GM19455 (cell line): ENCODE data around the gene IFIT2.

Experiments used
- ATAC-seq: cut with Tn5 transposase; IDR thresholded peaks from one replicate; pipeline ENCODE4 v1.9.1; 2021; ENCODE audit not compliant: unreplicated experiment

Gene IFIT2

DNA sequence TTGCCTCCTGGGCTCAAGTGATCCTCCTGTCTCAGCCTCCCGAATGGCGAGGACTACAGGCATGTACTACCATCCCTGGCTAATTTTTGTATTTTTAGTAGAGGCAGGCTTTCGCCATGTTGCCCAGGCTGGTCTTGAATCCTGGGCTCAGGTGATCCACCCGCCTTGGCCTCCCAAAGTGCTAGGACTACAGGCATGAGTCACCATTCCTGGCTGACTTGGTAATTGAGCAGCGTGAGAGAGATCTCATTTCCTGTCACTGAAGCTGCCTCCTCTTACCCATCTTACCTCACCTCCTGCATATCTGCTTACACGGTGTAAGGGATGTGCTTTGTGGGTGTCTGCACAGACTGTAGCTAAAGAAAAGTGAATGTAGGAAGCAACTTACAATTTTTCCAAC is 35.6 kb downstream of the IFIT2 start:
- ATAC-seq = no peak

GRCh38 chr10:89338713-89339112 is 36.9 kb downstream of the IFIT2 start:
- ATAC-seq = no peak

DNA sequence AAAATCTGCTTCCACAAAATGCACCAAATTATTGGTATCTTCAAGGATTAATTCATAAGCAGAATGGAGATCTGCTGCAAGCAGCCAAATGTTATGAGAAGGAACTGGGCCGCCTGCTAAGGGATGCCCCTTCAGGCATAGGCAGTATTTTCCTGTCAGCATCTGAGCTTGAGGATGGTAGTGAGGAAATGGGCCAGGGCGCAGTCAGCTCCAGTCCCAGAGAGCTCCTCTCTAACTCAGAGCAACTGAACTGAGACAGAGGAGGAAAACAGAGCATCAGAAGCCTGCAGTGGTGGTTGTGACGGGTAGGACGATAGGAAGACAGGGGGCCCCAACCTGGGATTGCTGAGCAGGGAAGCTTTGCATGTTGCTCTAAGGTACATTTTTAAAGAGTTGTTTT is 38.0 kb downstream of the IFIT2 start:
- ATAC-seq = no peak

GRCh38 chr10:89341649-89342048 is 39.8 kb downstream of the IFIT2 start:
- ATAC-seq = no peak

DNA sequence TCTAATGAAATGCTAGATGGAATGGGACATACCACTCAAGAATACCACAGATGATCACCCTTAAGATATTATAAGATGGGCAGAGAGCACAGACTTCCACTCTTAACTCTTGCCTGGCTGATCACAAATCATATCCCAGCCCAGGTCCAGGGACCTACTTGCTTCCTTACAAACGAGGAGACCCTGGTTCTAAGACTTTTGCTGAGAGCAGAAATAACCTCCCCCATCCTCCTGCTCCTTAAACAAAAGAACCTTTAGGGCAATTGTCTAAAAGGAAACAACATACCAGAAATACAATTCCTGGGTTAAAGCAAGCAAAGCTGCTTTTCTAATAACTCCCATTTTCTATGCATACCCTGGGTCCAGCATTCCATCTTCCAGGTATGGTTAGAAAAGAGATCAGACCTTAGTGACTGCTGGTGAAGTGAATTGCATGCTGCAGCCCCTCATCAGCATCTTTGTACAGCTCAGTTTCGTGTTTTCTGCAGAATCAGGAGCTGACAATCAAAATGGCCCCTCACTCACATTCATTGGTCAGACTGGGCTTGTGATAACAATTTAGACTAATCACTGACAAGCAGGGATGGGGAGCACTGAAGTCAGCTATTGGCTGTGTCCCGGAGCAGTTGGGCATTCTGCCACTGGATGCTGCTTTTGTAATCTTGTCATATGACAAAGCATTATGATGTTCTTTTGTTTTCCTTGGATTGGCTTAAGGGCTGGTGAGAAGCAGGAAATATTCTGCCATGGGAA is 40.5 kb downstream of the IFIT2 start:
- ATAC-seq = no peak

GRCh38 chr10:89343089-89343767 is 41.4 kb downstream of the IFIT2 start:
- ATAC-seq = no peak

- ATAC-seq = no peak
These were observed 42.3 kb downstream of the IFIT2 start for GRCh38 chr10:89344156-89344555.

DNA sequence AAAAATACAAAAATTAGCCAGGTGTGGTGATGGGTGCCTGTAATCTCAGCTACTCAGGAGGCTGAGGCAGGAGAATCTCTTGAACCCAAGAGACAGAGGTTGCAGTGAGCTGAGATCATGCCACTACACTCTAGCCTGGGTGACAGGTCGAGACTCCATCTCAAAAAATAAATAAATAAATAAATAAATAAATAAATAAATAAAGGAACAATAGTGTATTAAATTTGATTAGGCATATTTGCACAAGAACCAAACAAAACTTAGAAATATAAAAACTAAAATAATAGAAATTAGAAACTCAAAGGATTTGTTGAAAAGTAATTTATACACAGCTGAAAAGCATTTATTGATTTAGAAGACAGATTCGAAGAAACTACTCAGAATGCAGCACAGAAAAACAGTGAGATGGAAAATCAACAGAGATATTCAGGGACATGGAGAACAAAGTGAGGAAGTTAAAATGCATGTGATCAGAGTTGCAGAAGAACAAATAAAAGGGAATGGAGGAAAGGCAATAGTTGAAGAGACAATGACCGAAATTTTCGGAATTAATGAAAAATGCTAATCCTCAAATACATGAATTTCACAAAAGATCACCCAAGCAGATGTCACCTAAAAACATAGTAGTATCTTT is 43.6 kb downstream of the IFIT2 start:
- no peak for ATAC-seq

DNA sequence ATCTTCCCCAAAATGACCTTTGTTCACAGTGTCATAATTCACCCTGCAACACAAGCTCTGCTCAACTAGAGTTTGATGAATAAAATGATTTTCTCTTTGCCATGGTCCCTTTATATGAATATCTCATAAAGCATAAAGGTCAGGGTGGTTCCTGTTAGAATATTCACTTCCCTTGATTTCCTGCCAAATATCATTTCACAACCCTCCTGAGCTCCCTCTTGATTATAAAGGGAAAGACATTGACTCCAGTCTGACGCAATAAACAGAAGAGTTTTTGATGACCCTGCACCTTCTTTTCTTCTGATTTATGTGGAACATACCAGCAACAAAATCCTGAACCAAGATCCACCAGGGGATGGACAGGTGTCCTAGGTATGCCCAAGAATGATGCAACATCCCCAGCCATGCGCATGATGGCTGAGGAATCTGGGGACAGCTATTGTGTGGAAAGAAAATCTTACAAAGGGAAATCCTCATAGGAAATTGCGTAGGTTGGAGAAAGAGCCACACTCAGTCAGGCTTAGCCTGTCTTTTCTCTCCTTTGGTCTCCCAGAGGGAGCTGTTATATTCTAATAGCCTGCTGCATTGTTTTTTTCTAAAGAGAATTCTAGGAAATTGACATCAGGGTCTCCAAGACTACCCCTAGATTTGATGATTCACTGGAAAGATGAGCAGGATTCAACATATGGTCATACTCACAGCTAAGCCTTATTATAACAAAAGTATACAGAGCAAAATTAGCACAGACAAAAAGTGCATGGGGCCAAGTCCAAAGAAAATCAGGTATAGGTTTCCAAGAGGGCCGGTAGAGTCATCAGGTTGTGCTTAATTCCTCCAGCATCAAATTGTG is 44.8 kb downstream of the IFIT2 start:
- no peak for ATAC-seq

- no peak for ATAC-seq
These were observed 46.0 kb downstream of the IFIT2 start for GRCh38 chr10:89347701-89348457.

- ATAC-seq = no peak
These were observed 46.6 kb downstream of the IFIT2 start for GRCh38 chr10:89348481-89348880.

DNA sequence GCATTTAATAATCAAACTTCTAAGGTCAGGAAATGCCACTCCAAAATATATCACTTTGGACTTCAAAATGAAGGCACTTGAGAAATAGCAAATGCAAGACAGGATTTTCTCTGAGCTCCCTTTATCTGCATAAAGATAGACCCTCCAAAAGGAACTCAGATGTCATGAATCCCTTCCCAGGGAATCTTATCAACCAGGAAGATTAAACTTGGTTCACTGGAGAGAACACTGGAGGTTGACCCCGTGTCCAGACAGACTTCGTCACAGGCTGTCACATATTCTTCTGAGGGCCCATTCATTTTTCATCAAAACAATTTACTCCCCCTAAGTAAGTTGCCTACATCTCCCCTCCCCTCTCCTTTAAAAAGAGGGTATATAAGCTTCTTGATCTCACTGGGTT is 47.1 kb downstream of the IFIT2 start:
- no peak for ATAC-seq

- peak; percentile 43 for ATAC-seq
These were observed 48.9 kb downstream of the IFIT2 start for GRCh38 chr10:89350631-89351315.

DNA sequence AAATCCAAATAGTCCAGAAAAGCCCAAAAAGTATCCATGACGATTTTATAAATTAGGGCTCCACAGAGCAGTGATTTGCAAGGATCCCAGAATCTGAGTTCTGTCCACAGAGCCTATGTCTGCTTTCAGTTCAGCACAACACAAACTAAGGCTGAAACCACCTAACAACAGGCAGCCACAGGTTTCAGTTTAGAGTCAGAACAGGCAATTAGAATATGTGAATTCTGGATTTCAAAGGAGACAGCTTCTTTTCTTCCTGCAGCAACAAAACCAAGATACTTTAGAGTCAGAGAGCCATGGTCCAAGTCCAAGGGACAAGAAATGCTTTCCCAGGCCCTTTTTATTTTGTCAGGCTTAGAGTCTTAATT is 49.5 kb downstream of the IFIT2 start:
- ATAC-seq = peak; percentile 91

- peak; percentile 39 for ATAC-seq
These were observed 50.1 kb downstream of the IFIT2 start for GRCh38 chr10:89351780-89352597.

- ATAC-seq = no peak
These were observed 51.0 kb downstream of the IFIT2 start for GRCh38 chr10:89352802-89353201.

- no peak for ATAC-seq
These were observed 53.6 kb downstream of the IFIT2 start for GRCh38 chr10:89355394-89355931.

DNA sequence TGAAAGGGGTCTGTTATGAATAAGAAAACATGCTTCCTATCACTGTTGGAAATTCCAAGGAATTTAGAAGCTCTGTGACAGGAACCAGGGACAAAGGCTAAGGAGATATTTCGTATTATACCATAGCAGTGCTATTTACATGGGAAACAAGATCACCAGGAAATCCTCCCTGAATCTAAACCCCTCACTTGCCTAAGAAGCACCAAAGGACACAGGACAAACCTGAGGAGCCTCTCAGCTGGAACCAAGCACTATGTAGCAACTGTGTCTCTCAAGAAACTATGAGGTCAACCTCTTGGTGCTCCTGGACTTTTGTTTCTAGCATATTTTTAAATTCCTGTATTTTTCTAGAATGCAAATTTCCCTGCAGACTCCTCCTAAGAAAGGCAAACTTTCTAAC is 55.2 kb downstream of the IFIT2 start:
- ATAC-seq = no peak

- no peak for ATAC-seq
These were observed 56.1 kb downstream of the IFIT2 start for GRCh38 chr10:89357975-89358374.
